GM15510 (cell line): ENCODE data around the gene NEB.

Experiments
- POLR2A ChIP-seq: IDR thresholded peaks from 3 replicates; pipeline ENCODE4 v1.6.1; 2011; ENCODE audit warnings: borderline replicate concordance; ENCODE audit not compliant: insufficient read length; ENCODE audit errors: extremely low read depth

NEB gene

GRCh38 chr2:151562398-151562797, 171.9 kb downstream of the NEB start:
- no peak for TF ChIP-seq POLR2A

- TF ChIP-seq POLR2A: no peak
Measured at GRCh38 chr2:151560289-151560688, 174.0 kb downstream of the NEB start.

- TF ChIP-seq POLR2A: no peak
Measured at GRCh38 chr2:151556121-151556520, 178.2 kb downstream of the NEB start.

- TF ChIP-seq POLR2A: no peak
Measured at GRCh38 chr2:151552287-151552686, 182.0 kb downstream of the NEB start.

- TF ChIP-seq POLR2A: no peak
Measured at GRCh38 chr2:151551556-151551955, 182.7 kb downstream of the NEB start.

- no peak for TF ChIP-seq POLR2A
Measured at GRCh38 chr2:151549191-151549590, 185.1 kb downstream of the NEB start.

- no peak for TF ChIP-seq POLR2A
Measured at GRCh38 chr2:151544449-151544848, 189.8 kb downstream of the NEB start.

- no peak for TF ChIP-seq POLR2A
Measured at GRCh38 chr2:151543876-151544275, 190.4 kb downstream of the NEB start.

GRCh38 chr2:151534001-151534400, 200.3 kb downstream of the NEB start:
- TF ChIP-seq POLR2A: no peak

- TF ChIP-seq POLR2A: no peak
Measured at GRCh38 chr2:151533127-151533526, 201.1 kb downstream of the NEB start.

GRCh38 chr2:151526572-151527090, 207.6 kb downstream of the NEB start:
- no peak for TF ChIP-seq POLR2A

- no peak for TF ChIP-seq POLR2A
Measured at GRCh38 chr2:151525821-151526373, 208.4 kb downstream of the NEB start.

GRCh38 chr2:151523850-151524249, 210.4 kb downstream of the NEB start:
- no peak for TF ChIP-seq POLR2A

- no peak for TF ChIP-seq POLR2A
Measured at GRCh38 chr2:151522556-151522955, 211.7 kb downstream of the NEB start.

- no peak for TF ChIP-seq POLR2A
Measured at GRCh38 chr2:151520976-151521375, 213.3 kb downstream of the NEB start.

- TF ChIP-seq POLR2A: no peak
Measured at GRCh38 chr2:151518802-151519201, 215.5 kb downstream of the NEB start.

- no peak for TF ChIP-seq POLR2A
Measured at GRCh38 chr2:151508519-151508918, 225.8 kb downstream of the NEB start.
